IPS-15b (cell line): ENCODE data around the gene MRRF.

Source experiments
- H3K27me3 ChIP-seq: one replicate; pipeline ENCODE4 v1.6.1; 2013; ENCODE audit warnings: low read length; ENCODE audit not compliant: control insufficient read depth, insufficient read depth
- H3K36me3 ChIP-seq: one replicate; pipeline ENCODE4 v1.6.1; 2013; ENCODE audit warnings: low read length; ENCODE audit not compliant: control insufficient read depth, insufficient read depth
- H3K4me1 ChIP-seq: one replicate; pipeline ENCODE4 v1.6.1; 2013; ENCODE audit warnings: mild to moderate bottlenecking, low read length; ENCODE audit not compliant: control insufficient read depth, insufficient read depth
- H3K4me3 ChIP-seq: one replicate; pipeline ENCODE4 v1.5.1; 2013; ENCODE audit warnings: low read depth, low read length
- H3K9ac ChIP-seq: one replicate; pipeline ENCODE4 v1.6.1; 2013; ENCODE audit warnings: low read depth, mild to moderate bottlenecking, low read length
- H3K9me3 ChIP-seq: one replicate; pipeline ENCODE4 v1.6.1; 2013; ENCODE audit warnings: mild to moderate bottlenecking, low read length; ENCODE audit not compliant: control insufficient read depth, insufficient read depth

Gene MRRF

DNA sequence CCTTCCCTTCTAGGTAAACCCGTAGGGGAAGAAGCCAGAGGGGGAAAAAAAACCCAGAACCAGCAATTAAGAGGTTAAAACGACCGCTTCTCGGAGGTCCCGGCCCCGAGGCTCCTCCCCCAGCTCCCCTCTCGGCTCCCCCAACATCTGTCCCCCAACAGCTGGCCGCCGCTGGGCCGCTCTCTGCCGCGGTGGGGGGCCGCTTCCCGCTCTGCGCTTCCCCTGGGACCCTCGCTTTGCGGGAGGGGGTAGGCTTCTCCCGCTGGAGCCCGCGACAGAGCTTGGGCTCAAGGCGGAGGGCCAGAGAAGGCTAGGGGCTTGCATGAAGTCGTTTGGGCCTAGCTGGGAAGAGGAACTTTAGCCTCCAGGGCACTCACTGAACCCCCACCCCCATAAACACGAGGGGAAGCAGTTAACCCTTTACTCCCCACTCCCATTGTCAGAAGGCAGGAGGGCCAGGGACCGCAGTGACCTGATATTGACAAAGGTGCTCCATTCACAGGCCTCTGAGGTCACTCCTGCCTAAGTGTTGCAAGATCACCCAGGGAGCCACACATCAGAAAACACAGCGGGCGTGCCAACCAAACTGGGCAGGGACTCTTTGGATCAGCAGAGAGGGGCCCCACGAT, 43.4 kb upstream of the MRRF start:
- peaks cover 99% of the 10 kb centered on the region for H3K27me3 ChIP-seq
- peaks cover 10% of the 10 kb centered on the region for H3K4me1 ChIP-seq
- peak overlapping the region; percentile 43 for H3K4me3 ChIP-seq
- no peak overlapping the region for H3K9ac ChIP-seq
- no peaks in the 10 kb centered on the region for H3K9me3 ChIP-seq
- H3K36me3 ChIP-seq, result no peaks in the 10 kb centered on the region

DNA sequence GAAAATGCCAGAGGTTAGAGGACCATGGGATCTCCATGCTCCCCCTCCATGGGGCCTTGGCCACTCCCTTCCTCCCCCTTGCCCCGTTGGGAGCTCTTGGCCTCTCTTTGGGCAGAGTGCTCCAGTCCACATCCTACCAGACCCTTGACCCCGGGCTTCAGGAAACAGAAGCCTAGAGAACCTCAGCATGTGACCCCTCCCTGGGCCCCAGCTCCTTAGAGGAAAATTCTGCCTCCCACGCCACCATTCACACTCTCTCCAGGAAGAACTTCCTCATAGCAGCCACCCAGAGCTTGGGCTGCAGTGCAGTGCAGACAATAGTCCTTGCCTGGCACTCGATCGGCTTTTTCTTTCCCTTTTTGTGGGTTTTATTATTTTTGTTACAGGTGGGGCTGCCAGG, 41.9 kb upstream of the MRRF start:
- Histone ChIP-seq H3K4me1 (peaks cover 13% of the 10 kb centered on the region), H3K4me3 (peak overlapping the region; percentile 27), H3K27me3 (peaks cover 98% of the 10 kb centered on the region), H3K9me3 (no peaks in the 10 kb centered on the region), H3K9ac (no peak overlapping the region), H3K36me3 (no peaks in the 10 kb centered on the region)

DNA sequence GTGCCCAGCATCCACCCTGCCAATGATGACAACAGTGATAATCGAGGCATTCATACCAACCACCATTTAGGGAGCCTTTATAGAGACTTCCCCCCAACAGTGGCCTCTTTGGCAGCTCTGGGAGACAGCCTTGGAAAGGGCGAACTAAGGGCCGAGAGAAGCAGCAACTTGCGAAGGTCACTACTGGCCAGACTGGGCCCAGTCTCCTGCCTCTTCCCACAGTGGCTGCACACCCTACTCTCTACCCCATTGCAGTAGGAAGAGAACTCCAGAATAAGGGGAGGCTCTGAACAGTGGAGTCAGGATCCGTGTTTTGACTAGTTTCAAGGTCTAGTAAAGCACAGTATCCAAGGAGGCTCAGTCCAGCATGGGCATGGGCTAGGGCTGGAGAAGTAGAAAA, 41.2 kb upstream of the MRRF start:
- peaks cover 13% of the 10 kb centered on the region for H3K4me1 ChIP-seq
- no peak overlapping the region for H3K9ac ChIP-seq
- H3K9me3 ChIP-seq, result no peaks in the 10 kb centered on the region
- no peaks in the 10 kb centered on the region for H3K36me3 ChIP-seq
- H3K27me3 ChIP-seq, result peaks cover 97% of the 10 kb centered on the region
- H3K4me3 ChIP-seq, result peak overlapping the region; percentile 26

DNA sequence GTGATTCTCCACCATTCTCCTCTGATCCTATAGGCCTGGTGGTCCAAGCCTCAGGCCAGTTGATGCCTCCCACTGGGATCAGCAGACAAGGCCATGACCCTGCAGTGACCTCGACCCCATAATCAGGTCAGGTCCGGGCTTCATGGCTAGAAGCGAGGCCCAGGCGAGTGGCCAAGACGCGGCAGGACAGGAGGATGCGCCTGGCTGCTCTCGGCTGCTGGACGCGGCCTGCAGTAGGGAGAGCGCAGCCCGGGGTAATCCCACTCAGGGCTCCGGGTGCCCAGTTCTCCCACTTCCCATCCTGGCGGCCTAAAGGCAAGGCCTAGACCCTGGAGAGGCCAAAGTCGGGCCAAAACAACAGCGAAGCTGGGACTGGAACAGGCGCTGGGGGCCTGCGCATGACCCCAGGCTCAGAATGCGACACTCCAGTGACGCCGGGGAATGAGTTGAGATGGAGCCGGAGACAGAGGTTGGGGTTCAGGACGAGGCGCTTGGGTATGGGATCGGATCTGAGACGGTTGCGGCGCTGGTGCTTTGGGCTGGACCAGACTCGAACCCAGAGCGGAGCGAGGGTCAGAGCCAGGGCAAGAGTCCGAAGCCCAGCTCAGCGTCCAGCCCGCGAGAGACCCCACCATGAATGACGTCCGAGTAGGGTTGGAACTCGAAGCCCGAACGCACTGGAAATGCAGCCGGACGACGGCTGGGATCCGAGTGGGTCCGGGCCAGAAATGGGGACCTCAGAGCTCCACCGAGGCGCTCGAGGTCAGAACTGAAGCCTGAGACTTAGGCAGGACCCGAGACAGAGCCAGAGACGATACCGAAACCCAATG, 39.2 kb upstream of the MRRF start:
- Histone ChIP-seq H3K27me3 (peaks cover 96% of the 10 kb centered on the region), H3K9me3 (no peaks in the 10 kb centered on the region), H3K4me1 (peaks cover 11% of the 10 kb centered on the region), H3K4me3 (peak overlapping the region; percentile 37), H3K9ac (no peak overlapping the region), H3K36me3 (no peaks in the 10 kb centered on the region)

DNA sequence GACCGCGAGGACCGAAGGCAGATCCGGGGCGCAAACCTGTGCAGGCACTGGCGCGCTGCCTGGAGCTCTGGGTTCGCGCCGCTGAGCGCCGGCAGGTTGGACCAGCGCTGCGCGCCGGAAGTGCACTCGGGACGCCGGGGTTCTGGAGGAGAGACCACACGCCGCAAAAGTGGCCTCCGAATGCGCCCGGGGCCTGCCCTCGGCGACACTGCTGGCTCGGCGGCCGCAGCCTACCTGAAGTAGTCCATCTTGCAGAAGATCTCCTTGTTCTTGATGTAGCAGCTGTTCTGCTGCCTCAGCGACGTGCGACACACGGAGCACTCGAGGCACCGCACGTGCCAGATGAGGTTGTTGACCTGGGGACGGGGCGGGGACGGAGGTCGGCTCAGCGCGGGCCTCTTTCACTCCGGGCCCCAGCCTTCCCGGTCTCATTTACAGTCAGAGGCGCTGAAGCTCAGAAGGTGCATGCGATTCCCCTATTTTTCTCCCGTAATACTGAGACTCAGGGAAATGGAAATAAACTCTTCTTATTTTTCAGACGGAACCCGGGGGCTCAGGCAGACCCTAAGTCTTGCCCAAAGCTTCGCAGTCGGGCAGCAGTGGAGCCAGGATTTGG, 38.4 kb upstream of the MRRF start:
- no peaks in the 10 kb centered on the region for H3K36me3 ChIP-seq
- H3K9ac ChIP-seq, result no peak overlapping the region
- peak overlapping the region; percentile 37 for H3K4me3 ChIP-seq
- no peaks in the 10 kb centered on the region for H3K9me3 ChIP-seq
- peaks cover 98% of the 10 kb centered on the region for H3K27me3 ChIP-seq
- peaks cover 8% of the 10 kb centered on the region for H3K4me1 ChIP-seq

DNA sequence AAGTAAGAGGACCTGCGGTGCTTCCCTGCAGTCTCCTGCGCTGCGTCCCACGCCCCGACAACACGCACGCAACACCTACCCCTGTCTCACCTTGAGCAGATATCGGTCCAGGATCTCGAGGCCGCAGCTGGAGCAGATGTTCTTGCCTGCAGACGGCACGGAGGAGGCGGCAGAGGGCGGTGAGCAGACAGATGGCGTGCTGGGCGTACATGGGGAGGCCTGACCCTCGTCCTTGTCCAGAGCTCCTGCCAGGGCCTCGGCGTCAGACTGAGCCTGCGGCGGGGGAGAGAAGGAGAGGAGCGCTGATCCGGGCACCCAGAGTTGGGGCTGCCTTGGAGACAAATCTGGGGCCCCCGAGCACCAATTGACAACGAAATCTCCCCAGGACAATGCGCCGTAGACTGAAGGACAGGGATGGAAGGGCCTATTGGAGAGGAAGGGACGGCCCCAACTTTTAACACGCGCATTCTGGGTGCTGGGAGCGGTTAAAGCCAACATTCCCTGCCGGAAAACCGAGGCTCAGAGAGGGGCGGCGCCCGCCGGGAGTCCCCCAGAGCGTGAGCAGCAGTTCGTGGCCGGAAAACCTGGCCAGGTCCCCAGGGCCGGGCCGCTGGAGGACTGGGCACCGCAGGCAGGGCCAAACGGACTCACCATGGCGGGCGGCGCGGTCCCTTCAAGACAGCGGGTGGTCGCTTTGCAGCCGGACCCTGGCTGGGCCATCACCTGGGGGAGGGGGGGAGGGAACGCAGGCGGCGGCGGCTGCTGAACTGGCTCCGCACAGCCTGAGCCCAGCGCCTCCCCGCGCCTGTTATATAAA, 37.7 kb upstream of the MRRF start:
- peak overlapping the region; percentile 39 for H3K4me3 ChIP-seq
- no peak overlapping the region for H3K9ac ChIP-seq
- no peaks in the 10 kb centered on the region for H3K36me3 ChIP-seq
- no peaks in the 10 kb centered on the region for H3K9me3 ChIP-seq
- H3K4me1 ChIP-seq, result peaks cover 6% of the 10 kb centered on the region
- H3K27me3 ChIP-seq, result peaks cover 98% of the 10 kb centered on the region

DNA sequence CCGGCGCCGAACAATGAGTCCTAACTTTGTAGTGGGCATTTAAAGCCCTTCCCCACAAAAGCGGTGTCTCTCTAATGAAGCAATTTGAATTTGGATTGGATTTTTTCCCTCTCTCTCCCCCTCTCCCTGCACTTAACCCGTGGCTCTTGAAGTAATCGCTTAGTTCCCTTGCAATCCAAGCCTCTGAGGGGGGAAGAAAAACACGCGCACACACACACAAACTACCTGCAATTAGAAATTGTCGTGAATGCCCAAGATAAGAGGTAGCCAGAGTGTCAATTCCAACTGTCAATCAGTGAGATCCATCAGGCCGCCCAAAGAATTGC, 37.1 kb upstream of the MRRF start:
- Histone ChIP-seq H3K36me3 (no peaks in the 10 kb centered on the region), H3K4me3 (peak overlapping the region; percentile 39), H3K27me3 (peaks cover 96% of the 10 kb centered on the region), H3K9me3 (no peaks in the 10 kb centered on the region), H3K9ac (no peak overlapping the region), H3K4me1 (peaks cover 6% of the 10 kb centered on the region)

DNA sequence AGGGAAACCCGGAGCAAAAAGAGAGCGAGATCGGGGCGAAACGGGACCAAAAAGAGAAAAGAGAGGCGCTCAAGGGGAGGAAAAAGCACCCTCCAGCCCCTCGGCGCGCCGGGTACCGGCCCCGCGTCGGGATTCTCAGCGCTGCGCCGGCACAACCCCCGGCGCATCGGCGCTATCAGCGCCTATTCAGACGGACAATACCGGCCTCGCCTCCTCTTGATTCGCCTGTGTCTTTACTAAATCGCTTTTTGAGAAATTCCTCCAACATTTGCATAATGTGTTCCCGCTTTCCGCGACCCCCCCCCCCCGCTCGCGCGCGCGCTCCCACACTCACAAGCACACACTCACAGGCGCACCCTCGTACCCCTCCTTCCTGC, 36.5 kb upstream of the MRRF start:
- peak overlapping the region; percentile 39 for H3K4me3 ChIP-seq
- H3K4me1 ChIP-seq, result peaks cover 6% of the 10 kb centered on the region
- no peak overlapping the region for H3K9ac ChIP-seq
- peaks cover 92% of the 10 kb centered on the region for H3K27me3 ChIP-seq
- H3K9me3 ChIP-seq, result no peaks in the 10 kb centered on the region
- no peaks in the 10 kb centered on the region for H3K36me3 ChIP-seq

DNA sequence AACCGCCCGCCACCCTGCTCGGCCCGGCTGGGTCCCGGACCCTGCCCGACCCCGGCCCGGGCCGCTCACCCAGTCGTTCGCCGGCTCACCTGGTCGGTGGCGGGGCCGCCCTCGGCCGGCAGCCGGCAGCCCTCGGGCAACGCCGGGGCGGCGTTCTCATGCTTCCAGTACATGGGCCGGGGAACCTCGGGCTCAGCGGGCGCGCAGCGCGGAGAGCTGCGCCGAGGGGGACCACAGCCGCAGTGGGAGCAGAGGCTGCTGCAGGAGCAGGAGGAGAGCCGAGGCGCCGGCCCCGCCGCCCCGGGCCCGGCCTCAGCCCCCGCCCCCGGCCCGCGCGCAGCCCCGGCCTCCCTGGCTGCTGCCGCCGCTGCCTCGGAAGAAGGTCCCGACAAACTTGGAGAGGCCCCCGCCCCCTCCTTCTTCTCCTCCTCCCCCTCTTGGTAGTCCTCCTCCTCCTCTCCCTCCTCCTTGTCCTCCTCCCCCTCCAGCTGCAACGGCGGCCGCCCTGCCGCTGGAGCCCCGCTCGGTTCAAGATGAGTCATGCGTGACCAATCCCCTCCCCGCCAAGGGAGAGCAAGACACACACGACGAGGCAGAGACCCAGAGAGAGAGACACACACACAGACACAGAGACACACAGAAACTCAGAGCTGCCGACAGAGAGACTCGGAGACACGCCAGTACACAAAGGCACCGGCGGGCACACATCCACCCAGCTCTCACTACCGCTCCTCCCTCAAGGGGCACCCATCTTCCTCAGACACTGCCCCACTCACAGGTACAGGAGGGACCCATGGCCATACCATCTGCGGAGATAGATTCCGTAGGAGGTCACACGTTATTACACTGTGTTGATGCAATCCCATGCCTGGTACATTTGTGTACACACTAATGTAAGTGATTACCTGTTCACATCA, 35.9 kb upstream of the MRRF start, which contains the start of gene LHX6:
Gene LHX6, minus strand, starts transcription at position 390 of the 917 bp plus-strand sequence. Its CDS starts 217 bp downstream, at position 173.
- Histone ChIP-seq H3K9ac (no peak within 1 kb of the TSS), H3K36me3 (no peaks in the 10 kb centered on the region), H3K9me3 (no peaks in the 10 kb centered on the region), H3K4me3 (peak within 1 kb of the TSS; percentile 41), H3K27me3 (peaks cover 89% of the 10 kb centered on the region), H3K4me1 (peaks cover 6% of the 10 kb centered on the region)

DNA sequence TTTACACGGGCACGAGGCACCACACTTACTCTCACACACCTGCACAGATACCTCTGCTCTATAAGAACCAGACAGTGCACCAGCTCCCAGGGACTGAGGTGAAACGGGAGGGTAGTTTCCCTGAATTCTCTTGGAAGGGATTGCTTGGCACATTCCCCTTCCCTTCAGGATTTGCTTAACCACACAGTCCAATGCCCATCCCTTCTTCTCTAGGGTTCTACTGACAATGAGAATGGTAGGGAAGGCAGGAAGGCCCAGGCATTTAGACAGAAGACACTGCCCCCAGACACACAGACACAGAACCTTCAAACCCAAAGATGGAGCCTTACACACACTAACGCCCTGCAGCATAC, 35.2 kb upstream of the MRRF start:
- peaks cover 6% of the 10 kb centered on the region for H3K4me1 ChIP-seq
- H3K36me3 ChIP-seq, result no peaks in the 10 kb centered on the region
- peak overlapping the region; percentile 41 for H3K4me3 ChIP-seq
- H3K9ac ChIP-seq, result no peak overlapping the region
- H3K9me3 ChIP-seq, result no peaks in the 10 kb centered on the region
- H3K27me3 ChIP-seq, result peaks cover 88% of the 10 kb centered on the region
